Calu3 (cell line): ENCODE data around the gene FBN3. TPM values are rescaled to one million over a fixed set of nuclear protein-coding genes. Genes with fewer than 3 reads are reported as not detected.

Source experiments
- BruUV-seq: library from RNA; stranded (reverse); fragments of 400-500 nt; replicated peaks from 2 replicates; lab custom pipeline; 2021; lab: Mats Ljungman, UMichigan
- CTCF ChIA-PET: fragments of 300-600 bp; sonication (Branson Sonifier 250); formaldehyde crosslinking; loops from one replicate; lab custom pipeline; 2022; ENCODE audit warnings: antibody characterized with exemption; lab: Charles Lee
- DNase-seq: peaks from one replicate; pipeline ENCODE4 v3.0.0; 2022
- H3K27ac Mint-ChIP-seq: one replicate; pipeline ENCODE4 v1.8.0; 2022; ENCODE audit warnings: mixed read lengths; ENCODE audit not compliant: unreplicated experiment
- H3K27me3 Mint-ChIP-seq: one replicate; pipeline ENCODE4 v1.8.0; 2022; ENCODE audit warnings: mixed read lengths; ENCODE audit not compliant: unreplicated experiment
- H3K36me3 Mint-ChIP-seq: one replicate; pipeline ENCODE4 v1.8.0; 2022; ENCODE audit warnings: mild to moderate bottlenecking, moderate library complexity, mixed read lengths; ENCODE audit not compliant: insufficient read depth, unreplicated experiment
- H3K4me1 Mint-ChIP-seq: one replicate; pipeline ENCODE4 v1.8.0; 2022; ENCODE audit warnings: mild to moderate bottlenecking, low read depth, mixed read lengths; ENCODE audit not compliant: unreplicated experiment
- H3K4me3 Mint-ChIP-seq: one replicate; pipeline ENCODE4 v1.8.0; 2022; ENCODE audit warnings: mild to moderate bottlenecking, low read depth, moderate library complexity, mixed read lengths; ENCODE audit not compliant: unreplicated experiment
- H3K9me3 Mint-ChIP-seq: one replicate; pipeline ENCODE4 v1.8.0; 2022; ENCODE audit warnings: low read depth, mixed read lengths; ENCODE audit not compliant: unreplicated experiment
- intact Hi-C: fragments of 100-400 bp; cut with micrococcal nuclease; formaldehyde crosslinking; loops from one replicate; pipeline ENCODE4 v1.10.0; 2022; ENCODE audit not compliant: unreplicated experiment
- total RNA-seq: library from RNA; stranded (reverse); gene quantifications from 2 replicates; pipeline ENCODE4 v1.2.3, GENCODE V29; 2022
- TF ChIP-seq, protein P1 (sequence below): fragments of 200-600 bp; IDR thresholded peaks from one replicate; pipeline ENCODE4 v1.8.0; 2022; ENCODE audit warnings: antibody characterized with exemption; ENCODE audit not compliant: unreplicated experiment

The FBN3 gene
- total RNA-seq, 1 experiment from 2014 or later = not detected

DNA sequence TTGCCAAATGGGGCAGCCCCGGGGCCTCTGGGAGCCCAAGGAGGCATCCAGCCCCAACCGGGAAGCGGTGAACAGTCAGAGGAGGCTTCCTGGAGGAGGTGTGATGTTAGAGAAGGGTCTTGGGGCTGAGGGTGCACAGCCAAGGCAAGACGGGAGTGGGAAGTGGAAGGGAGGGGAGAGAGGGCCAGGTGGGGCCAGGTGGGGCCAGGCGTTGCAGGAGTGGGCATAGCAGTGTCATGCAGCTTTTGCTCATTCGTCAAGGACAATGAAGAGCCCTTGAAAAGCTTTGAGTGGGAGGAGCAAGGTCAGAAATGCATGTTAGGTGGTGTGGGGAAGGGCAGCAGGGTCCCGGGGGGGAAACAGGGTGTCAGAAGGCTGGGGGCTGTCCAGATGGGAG lies 1.8 kb downstream of the FBN3 start:
- Mint-ChIP-seq H3K27me3 (peaks cover 49% of the 10 kb centered on the region), H3K4me1 (peaks cover 19% of the 10 kb centered on the region), H3K9me3 (no peaks in the 10 kb centered on the region), H3K36me3 (no peaks in the 10 kb centered on the region), H3K27ac (no peak overlapping the region), H3K4me3 (peak overlapping the region; percentile 56)
- TF ChIP-seq, protein P1, sequence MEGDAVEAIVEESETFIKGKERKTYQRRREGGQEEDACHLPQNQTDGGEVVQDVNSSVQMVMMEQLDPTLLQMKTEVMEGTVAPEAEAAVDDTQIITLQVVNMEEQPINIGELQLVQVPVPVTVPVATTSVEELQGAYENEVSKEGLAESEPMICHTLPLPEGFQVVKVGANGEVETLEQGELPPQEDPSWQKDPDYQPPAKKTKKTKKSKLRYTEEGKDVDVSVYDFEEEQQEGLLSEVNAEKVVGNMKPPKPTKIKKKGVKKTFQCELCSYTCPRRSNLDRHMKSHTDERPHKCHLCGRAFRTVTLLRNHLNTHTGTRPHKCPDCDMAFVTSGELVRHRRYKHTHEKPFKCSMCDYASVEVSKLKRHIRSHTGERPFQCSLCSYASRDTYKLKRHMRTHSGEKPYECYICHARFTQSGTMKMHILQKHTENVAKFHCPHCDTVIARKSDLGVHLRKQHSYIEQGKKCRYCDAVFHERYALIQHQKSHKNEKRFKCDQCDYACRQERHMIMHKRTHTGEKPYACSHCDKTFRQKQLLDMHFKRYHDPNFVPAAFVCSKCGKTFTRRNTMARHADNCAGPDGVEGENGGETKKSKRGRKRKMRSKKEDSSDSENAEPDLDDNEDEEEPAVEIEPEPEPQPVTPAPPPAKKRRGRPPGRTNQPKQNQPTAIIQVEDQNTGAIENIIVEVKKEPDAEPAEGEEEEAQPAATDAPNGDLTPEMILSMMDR = no peak
- no peak for DNase-seq
- intact Hi-C loops = no loop called here
- BruUV-seq = no TSS peak
- CTCF ChIA-PET = no interaction called here

DNA sequence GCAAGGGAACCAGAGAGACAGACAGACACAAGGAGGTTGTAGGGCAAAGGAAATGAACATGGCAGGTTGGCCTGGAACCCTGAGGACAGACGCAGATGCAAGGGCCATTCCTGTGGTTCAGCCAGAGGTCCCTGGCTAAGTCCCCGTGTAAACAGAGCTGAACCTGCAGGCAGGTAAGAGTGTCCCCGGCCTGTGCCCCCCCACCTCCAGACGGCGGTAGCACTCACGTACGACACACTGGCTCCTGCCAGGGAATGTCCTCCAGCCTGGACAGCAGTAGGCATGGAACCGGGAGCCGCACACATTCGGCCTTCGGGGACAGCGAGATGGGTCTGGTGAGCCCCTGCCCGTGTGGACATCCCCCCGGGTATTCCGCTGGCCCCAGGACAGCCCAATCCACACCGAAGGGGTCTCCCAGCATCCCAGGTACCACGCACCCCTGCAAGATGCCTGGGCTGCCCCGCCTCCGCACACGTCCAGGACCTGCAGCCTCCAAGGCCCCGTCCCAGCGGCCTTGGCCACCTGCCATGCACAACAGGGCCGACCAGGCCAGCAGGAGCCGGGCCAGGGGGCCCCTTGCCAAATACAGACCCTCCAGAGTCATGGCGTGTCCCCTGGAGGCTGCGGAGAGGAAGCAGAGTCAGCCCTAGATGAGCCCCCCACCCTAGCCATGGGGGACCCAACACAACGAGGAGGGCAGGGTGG lies 2.4 kb downstream of the FBN3 start:
- no TSS peak for BruUV-seq
- H3K36me3 Mint-ChIP-seq = no peaks in the 10 kb centered on the region
- DNase-seq = no peak
- CTCF ChIA-PET = no interaction called here
- peaks cover 19% of the 10 kb centered on the region for H3K4me1 Mint-ChIP-seq
- TF ChIP-seq, protein P1 = no peak
- intact Hi-C loops = no loop called here
- H3K4me3 Mint-ChIP-seq = no peak overlapping the region
- H3K9me3 Mint-ChIP-seq = no peaks in the 10 kb centered on the region
- no peak overlapping the region for H3K27ac Mint-ChIP-seq
- H3K27me3 Mint-ChIP-seq = peaks cover 50% of the 10 kb centered on the region

DNA sequence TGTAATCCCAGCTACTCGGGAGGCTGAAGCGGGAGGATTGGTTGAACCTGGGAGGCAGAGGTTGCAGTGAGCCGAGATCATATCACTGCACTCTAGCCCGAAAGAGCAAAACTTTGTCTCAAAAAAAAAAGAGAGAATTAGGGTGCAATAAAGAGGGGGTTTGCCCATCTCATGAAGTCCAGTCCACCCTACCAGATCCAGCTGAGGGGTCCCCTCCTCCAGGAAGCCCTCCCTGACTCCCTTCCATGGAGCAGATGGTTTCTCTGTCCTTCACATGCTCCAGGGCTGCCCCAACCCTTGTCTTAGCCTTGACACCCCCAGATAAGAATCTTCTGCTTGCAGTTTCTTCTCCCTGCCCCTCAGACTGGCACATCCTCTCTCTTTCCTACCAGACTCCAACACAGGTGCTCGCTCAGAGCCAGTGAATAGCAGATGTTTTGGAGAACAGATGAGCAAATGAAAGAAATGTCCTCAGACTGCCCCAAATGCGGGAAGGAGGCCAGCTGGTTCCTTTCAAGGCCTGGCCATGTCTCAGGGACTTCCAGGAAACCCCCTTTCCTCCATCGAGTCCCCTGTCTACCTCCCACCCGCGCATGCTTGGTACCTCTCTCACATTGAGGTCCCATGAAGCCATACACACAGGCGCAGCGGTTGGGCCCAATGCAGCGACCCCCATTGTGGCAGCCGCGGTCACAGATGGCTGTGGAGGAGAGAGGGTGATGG lies 5.0 kb downstream of the FBN3 start:
- Mint-ChIP-seq H3K9me3 (no peaks in the 10 kb centered on the region), H3K4me3 (no peak overlapping the region), H3K27me3 (peaks cover 50% of the 10 kb centered on the region), H3K36me3 (no peaks in the 10 kb centered on the region), H3K4me1 (peaks cover 8% of the 10 kb centered on the region), H3K27ac (no peak overlapping the region)
- intact Hi-C loops = no loop called here
- CTCF ChIA-PET = interaction anchor here (0.5 to 0.8 kb wide), 3 partner anchors 14 to 1356 kb away, joined by 3 to 4 read pairs (median 3); no protein-coding TSS in a partner anchor
- no TSS peak for BruUV-seq
- TF ChIP-seq, protein P1 = no peak
- no peak for DNase-seq

DNA sequence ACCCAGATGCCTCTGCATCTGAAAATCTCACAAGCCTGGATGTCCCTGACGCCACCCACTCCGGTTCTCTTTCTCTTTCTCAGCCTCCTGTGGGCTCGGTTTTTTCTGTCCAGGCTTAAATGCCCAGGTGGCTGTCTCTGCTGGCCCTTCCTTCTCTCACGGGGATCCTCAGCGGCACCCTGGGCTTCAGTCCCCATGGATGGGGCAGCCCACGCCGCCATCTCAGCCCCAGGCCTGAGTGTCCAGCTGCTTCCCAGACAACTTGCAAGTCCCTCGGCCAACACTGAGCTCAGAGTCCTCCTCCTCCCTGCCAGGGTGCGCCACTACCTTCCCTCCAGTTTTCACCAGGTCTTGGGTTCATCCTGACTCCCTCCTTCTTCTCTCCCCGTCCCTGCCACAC lies 6.4 kb downstream of the FBN3 start:
- no TSS peak for BruUV-seq
- Mint-ChIP-seq H3K27me3 (peaks cover 41% of the 10 kb centered on the region), H3K4me3 (no peak overlapping the region), H3K27ac (no peak overlapping the region), H3K9me3 (no peaks in the 10 kb centered on the region), H3K4me1 (peaks cover 2% of the 10 kb centered on the region), H3K36me3 (no peaks in the 10 kb centered on the region)
- TF ChIP-seq, protein P1 = no peak
- intact Hi-C loops = no loop called here
- CTCF ChIA-PET = interaction anchor here (0.7 kb wide), 1 partner anchor 64 kb away, joined by 7 read pairs; no protein-coding TSS in a partner anchor
- no peak for DNase-seq
